ENCODE measurements around the gene FAM98A. TPM values are rescaled to one million over a fixed set of nuclear protein-coding genes. Genes with fewer than 3 reads are reported as not detected.

Gene FAM98A
- polyA plus RNA-seq, 1 of the 3 experiments (the other 2 are of a cell fraction) = 231 TPM

GRCh38 chr2:33617401-33617800 is 18.3 kb upstream of the FAM98A start:
- H4K20me1 ChIP-seq (ENCODE audit: insufficient read depth) = no peaks in the 10 kb centered on the region
- H3K27ac ChIP-seq (ENCODE audit: low read depth in 2 of 2, low read length in 1 of 2) = no peak overlapping the region
- no peak overlapping the region for H3K9ac ChIP-seq
- POLR2A ChIA-PET = no interaction called here
- CTCF ChIA-PET = interaction anchor here (1.1 kb wide), 1 partner anchor 18 kb away, joined by 4 read pairs; the partner anchor contains the start of gene FAM98A
- H3K9me2 ChIP-seq = no peaks in the 10 kb centered on the region
- H3K9me3 ChIP-seq = no peaks in the 10 kb centered on the region
- no peaks in the 10 kb centered on the region for H3K4me1 ChIP-seq (ENCODE audit: control insufficient read depth in 1 of 2, insufficient read depth in 2 of 2, low read depth in 1 of 2, low read length in 1 of 2)
- TF ChIP-seq GABPA (IDR thresholded peaks at IDR 0.05; ENCODE audit: low read depth) (no peak), SIN3A (IDR thresholded peaks at IDR 0.05; ENCODE audit: borderline replicate concordance, low read depth, low read length) (no peak), FOSL2 (IDR thresholded peaks at IDR 0.05; ENCODE audit: borderline replicate concordance, low read depth) (no peak), POLR2AphosphoS5 (IDR thresholded peaks at IDR 0.05; ENCODE audit: low read depth, low read length) (no peak), RAD21 (IDR thresholded peaks at IDR 0.05; ENCODE audit: low read length) (no peak), FOXJ3 (CRISPR knock-in tag; IDR thresholded peaks at IDR 0.05) (no peak)
- TF ChIP-seq, protein P1, sequence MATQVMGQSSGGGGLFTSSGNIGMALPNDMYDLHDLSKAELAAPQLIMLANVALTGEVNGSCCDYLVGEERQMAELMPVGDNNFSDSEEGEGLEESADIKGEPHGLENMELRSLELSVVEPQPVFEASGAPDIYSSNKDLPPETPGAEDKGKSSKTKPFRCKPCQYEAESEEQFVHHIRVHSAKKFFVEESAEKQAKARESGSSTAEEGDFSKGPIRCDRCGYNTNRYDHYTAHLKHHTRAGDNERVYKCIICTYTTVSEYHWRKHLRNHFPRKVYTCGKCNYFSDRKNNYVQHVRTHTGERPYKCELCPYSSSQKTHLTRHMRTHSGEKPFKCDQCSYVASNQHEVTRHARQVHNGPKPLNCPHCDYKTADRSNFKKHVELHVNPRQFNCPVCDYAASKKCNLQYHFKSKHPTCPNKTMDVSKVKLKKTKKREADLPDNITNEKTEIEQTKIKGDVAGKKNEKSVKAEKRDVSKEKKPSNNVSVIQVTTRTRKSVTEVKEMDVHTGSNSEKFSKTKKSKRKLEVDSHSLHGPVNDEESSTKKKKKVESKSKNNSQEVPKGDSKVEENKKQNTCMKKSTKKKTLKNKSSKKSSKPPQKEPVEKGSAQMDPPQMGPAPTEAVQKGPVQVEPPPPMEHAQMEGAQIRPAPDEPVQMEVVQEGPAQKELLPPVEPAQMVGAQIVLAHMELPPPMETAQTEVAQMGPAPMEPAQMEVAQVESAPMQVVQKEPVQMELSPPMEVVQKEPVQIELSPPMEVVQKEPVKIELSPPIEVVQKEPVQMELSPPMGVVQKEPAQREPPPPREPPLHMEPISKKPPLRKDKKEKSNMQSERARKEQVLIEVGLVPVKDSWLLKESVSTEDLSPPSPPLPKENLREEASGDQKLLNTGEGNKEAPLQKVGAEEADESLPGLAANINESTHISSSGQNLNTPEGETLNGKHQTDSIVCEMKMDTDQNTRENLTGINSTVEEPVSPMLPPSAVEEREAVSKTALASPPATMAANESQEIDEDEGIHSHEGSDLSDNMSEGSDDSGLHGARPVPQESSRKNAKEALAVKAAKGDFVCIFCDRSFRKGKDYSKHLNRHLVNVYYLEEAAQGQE (IDR thresholded peaks at IDR 0.05; ENCODE audit: low read depth, low read length) = no peak
- H3F3A ChIP-seq (replicated peaks; ENCODE audit: insufficient read depth) = no peaks in the 10 kb centered on the region
- H3K27me3 ChIP-seq (ENCODE audit: insufficient read depth) = 0 out of 2 replicates have a peak, but pooled peaks cover 3% of the 10 kb centered on the region
- DNase-seq = no peak
- no peaks in the 10 kb centered on the region for H3K79me2 ChIP-seq (ENCODE audit: insufficient read depth)
- H3K36me3 ChIP-seq (replicated peaks in 1 of 2; ENCODE audit: control insufficient read depth in 1 of 2, insufficient read depth in 2 of 2, low read length in 1 of 2) = no peaks in the 10 kb centered on the region
- H3K4me2 ChIP-seq = no peak overlapping the region
- whole genome bisulfite sequencing (ENCODE audit: low lambda C conversion rate) = 14% methylated on average over 2 of the region's 2 CpGs
- no peak overlapping the region for H2AFZ ChIP-seq (ENCODE audit: low read depth)
- no peak overlapping the region for H3K4me3 ChIP-seq (ENCODE audit: low read depth in 2 of 2, low read length in 1 of 2)

DNA sequence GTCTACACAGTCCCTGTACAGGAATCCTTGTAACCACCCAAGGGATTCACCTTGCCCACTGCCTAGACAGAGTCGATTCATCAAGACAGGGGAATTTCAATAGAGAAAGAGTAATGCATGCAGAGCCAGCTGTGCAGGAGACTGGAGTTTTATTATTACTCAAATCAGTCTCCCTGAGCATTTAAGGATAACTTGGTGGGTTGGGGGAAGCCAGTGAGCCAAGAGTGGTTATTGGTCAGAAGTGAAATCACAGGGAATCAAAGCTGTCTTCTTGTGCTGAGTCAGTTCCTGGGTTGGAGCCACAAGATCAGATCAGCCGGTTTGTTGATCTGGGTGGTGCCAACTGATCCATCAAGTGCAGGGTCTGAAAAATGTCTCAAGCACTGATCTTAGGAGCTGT is 17.8 kb upstream of the FAM98A start:
- WGBS (ENCODE audit: low lambda C conversion rate) = 33% methylated on average over 2 of the region's 2 CpGs
- Histone ChIP-seq H3K4me3 (ENCODE audit: low read depth in 2 of 2, low read length in 1 of 2) (no peak overlapping the region), H3K9me2 (no peaks in the 10 kb centered on the region), H3K27ac (ENCODE audit: low read depth in 2 of 2, low read length in 1 of 2) (no peak overlapping the region), H3K9me3 (no peaks in the 10 kb centered on the region), H3K4me2 (no peak overlapping the region), H3K79me2 (ENCODE audit: insufficient read depth) (no peaks in the 10 kb centered on the region), H3K36me3 (replicated peaks in 1 of 2; ENCODE audit: control insufficient read depth in 1 of 2, insufficient read depth in 2 of 2, low read length in 1 of 2) (no peaks in the 10 kb centered on the region), H3K27me3 (ENCODE audit: insufficient read depth) (peaks cover 8% of the 10 kb centered on the region; the same call in 1 of the 2 replicates), H3F3A (replicated peaks; ENCODE audit: insufficient read depth) (no peaks in the 10 kb centered on the region), H4K20me1 (ENCODE audit: insufficient read depth) (no peaks in the 10 kb centered on the region), H2AFZ (ENCODE audit: low read depth) (no peak overlapping the region), H3K4me1 (ENCODE audit: control insufficient read depth in 1 of 2, insufficient read depth in 2 of 2, low read depth in 1 of 2, low read length in 1 of 2) (no peaks in the 10 kb centered on the region), H3K9ac (no peak overlapping the region)
- no peak for DNase-seq
- POLR2A ChIA-PET = no interaction called here
- CTCF ChIA-PET = interaction anchor here (1.1 kb wide), 1 partner anchor 17 kb away, joined by 4 read pairs; the partner anchor contains the start of gene FAM98A
- no peak for TF ChIP-seq USF2 (IDR thresholded peaks at IDR 0.05; ENCODE audit: borderline replicate concordance, low read depth, low read length)
- TF ChIP-seq, protein P2, sequence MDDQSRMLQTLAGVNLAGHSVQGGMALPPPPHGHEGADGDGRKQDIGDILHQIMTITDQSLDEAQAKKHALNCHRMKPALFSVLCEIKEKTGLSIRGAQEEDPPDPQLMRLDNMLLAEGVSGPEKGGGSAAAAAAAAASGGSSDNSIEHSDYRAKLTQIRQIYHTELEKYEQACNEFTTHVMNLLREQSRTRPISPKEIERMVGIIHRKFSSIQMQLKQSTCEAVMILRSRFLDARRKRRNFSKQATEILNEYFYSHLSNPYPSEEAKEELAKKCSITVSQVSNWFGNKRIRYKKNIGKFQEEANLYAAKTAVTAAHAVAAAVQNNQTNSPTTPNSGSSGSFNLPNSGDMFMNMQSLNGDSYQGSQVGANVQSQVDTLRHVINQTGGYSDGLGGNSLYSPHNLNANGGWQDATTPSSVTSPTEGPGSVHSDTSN (IDR thresholded peaks at IDR 0.05) = no peak
- TF ChIP-seq EZH2phosphoT487 (IDR thresholded peaks at IDR 0.05; ENCODE audit: borderline replicate concordance, low read depth) = no peak
- TF ChIP-seq, protein P1 (IDR thresholded peaks at IDR 0.05; ENCODE audit: low read depth, low read length) = no peak
- no peak for TF ChIP-seq TAF1 (IDR thresholded peaks at IDR 0.05; ENCODE audit: borderline replicate concordance, low read depth, low read length)
- TF ChIP-seq RCOR1 (IDR thresholded peaks at IDR 0.05; ENCODE audit: low read length) = no peak
- TF ChIP-seq RXRA (IDR thresholded peaks at IDR 0.05; ENCODE audit: borderline replicate concordance, low read depth) = no peak
- TF ChIP-seq IRF3 (IDR thresholded peaks at IDR 0.05; ENCODE audit: low read depth, low read length) = no peak

Data from SK-N-SH (cell line).